AG09319 (cell line): Measurements from ENCODE around the gene HOXA1.

Experiments used
- DNase-seq: peaks from one replicate; pipeline ENCODE4 v3.0.0-alpha.2; 2010; ENCODE audit warnings: low read depth; ENCODE audit errors: extremely low read depth
- CTCF ChIP-seq: IDR thresholded peaks from 2 replicates; pipeline ENCODE4 v1.5.1; 2011; ENCODE audit warnings: low read depth, mild to moderate bottlenecking, inconsistent platforms, low read length, moderate library complexity

The HOXA1 gene

DNA sequence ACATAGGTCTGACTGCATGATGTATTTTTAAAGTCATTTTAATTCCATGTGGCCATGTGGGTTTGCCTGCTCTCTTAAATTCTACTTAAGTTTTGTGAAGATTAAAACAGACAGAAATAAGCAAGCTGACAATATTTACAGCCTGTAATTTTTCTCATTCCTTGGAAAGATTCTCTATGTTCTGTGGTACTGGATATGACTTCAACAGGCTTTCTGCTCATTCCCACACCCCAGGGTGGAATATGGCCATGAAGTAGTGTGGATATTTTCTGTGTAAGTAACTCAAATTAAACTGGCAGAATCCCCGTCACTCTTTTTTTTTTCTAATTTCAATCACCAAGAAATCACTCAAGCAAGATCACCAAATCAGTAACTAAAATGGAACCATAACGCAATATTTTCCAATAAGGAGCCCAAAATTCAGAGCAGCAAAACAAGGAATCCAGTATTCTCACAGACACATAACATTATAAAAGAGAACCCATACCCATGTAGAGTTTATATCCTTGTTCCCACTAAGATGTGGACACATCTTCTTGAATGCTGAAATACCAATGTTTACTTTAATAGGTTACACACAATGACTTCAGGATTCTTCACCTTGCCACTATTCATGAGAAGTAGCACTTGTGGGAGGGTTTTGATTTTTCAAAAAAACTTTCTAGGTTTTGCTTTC lies 42.0 kb upstream of the HOXA1 start:
- TF ChIP-seq CTCF: no peak
- no peak for DNase-seq

DNA sequence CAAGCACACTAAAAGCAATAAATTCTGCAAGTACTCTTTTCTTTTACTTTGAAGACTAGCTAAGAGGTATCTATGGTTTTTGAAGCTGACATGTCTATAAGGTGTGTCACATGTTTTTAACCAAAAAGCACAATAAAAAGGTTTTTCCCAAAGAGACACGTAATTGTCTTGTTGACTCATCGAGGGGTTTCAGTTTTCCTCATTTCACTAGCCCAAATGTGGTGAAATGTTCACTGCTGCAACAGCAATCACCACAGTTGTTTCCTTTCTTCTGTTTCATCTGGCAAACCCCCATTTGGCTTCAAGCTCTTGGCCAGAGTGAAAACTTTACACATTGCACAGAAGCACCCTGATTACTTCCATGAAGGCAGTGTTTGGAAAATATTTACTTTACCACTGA lies 38.6 kb upstream of the HOXA1 start:
- no peak for DNase-seq
- no peak for TF ChIP-seq CTCF

- no peak for DNase-seq
- no peak for TF ChIP-seq CTCF
These were observed 37.8 kb upstream of the HOXA1 start for GRCh38 chr7:27133409-27134231.

GRCh38 chr7:27132978-27133377 lies 37.2 kb upstream of the HOXA1 start:
- DNase-seq: no peak
- no peak for TF ChIP-seq CTCF

- DNase-seq: no peak
- TF ChIP-seq CTCF: no peak
These were observed 36.4 kb upstream of the HOXA1 start for GRCh38 chr7:27132214-27132613.

- DNase-seq: no peak
- TF ChIP-seq CTCF: no peak
These were observed 35.6 kb upstream of the HOXA1 start for GRCh38 chr7:27131390-27131819.
